KMS-11 (cell line): ENCODE data around the gene RALGDS.

Source experiments
- H2AFZ ChIP-seq: fragments of 200-600 bp; sonication (generic); 2 replicates; pipeline ENCODE4 v1.6.1; 2016; ENCODE audit warnings: antibody characterized with exemption, mixed run types, low read depth
- H3K27ac ChIP-seq: fragments of 200-600 bp; sonication (generic); 2 replicates; pipeline ENCODE4 v1.6.1; 2016; ENCODE audit warnings: mild to moderate bottlenecking, mixed run types
- H3K27me3 ChIP-seq: fragments of 200-600 bp; sonication (generic); 2 replicates; pipeline ENCODE4 v1.6.1; 2017; ENCODE audit warnings: mild to moderate bottlenecking, low read depth, mixed run types, moderate library complexity; ENCODE audit not compliant: insufficient read depth
- H3K36me3 ChIP-seq: fragments of 200-600 bp; sonication (generic); 2 replicates; pipeline ENCODE4 v1.6.1; 2017; ENCODE audit warnings: mild to moderate bottlenecking, mixed run types; ENCODE audit not compliant: insufficient read depth
- H3K4me1 ChIP-seq: fragments of 200-600 bp; sonication (generic); 2 replicates; pipeline ENCODE4 v1.6.1; 2016; ENCODE audit warnings: mild to moderate bottlenecking, low read depth, mixed run types; ENCODE audit not compliant: poor library complexity, severe bottlenecking
- H3K4me2 ChIP-seq: fragments of 200-600 bp; sonication (generic); 2 replicates; pipeline ENCODE4 v1.7.0; 2016; ENCODE audit warnings: mild to moderate bottlenecking, mixed run types
- H3K4me3 ChIP-seq: fragments of 200-600 bp; sonication (generic); IDR thresholded peaks from 2 replicates; pipeline ENCODE4 v1.6.1; 2017; ENCODE audit warnings: low read depth, low read length, mixed read lengths; ENCODE audit not compliant: insufficient read depth
- H3K79me2 ChIP-seq: fragments of 200-600 bp; sonication (generic); 2 replicates; pipeline ENCODE4 v1.6.1; 2016; ENCODE audit warnings: low read depth, mixed run types; ENCODE audit not compliant: insufficient read depth
- H3K9ac ChIP-seq: fragments of 200-600 bp; sonication (generic); 2 replicates; pipeline ENCODE4 v1.6.1; 2016; ENCODE audit warnings: mild to moderate bottlenecking, mixed run types
- H4K20me1 ChIP-seq: fragments of 200-600 bp; sonication (generic); 2 replicates; pipeline ENCODE4 v1.6.1; 2016; ENCODE audit warnings: mild to moderate bottlenecking, mixed run types; ENCODE audit not compliant: insufficient read depth
- CTCF ChIP-seq: fragments of 200-600 bp; sonication (generic); conservative IDR thresholded peaks from 2 replicates; pipeline ENCODE4 v1.6.1; 2017; ENCODE audit warnings: low read depth, mild to moderate bottlenecking, antibody characterized with exemption, low read length, moderate library complexity, mixed read lengths

RALGDS gene

GRCh38 chr9:133049043-133049442, 72.0 kb downstream of the RALGDS start:
- no peaks in the 10 kb centered on the region for H3K36me3 ChIP-seq
- H3K4me1 ChIP-seq = peaks cover 12% of the 10 kb centered on the region
- no peaks in the 10 kb centered on the region for H3K27me3 ChIP-seq
- no peaks in the 10 kb centered on the region for H3K79me2 ChIP-seq
- no peak overlapping the region for H3K9ac ChIP-seq
- no peak overlapping the region for H3K4me2 ChIP-seq
- no peak for TF ChIP-seq CTCF
- H3K27ac ChIP-seq = no peak overlapping the region
- no peaks in the 10 kb centered on the region for H4K20me1 ChIP-seq
- H2AFZ ChIP-seq = no peak overlapping the region
- H3K4me3 ChIP-seq = no peak overlapping the region

GRCh38 chr9:133048595-133048994, 72.4 kb downstream of the RALGDS start:
- Histone ChIP-seq H2AFZ (no peak overlapping the region), H3K9ac (no peak overlapping the region), H3K4me2 (no peak overlapping the region), H4K20me1 (no peaks in the 10 kb centered on the region), H3K27me3 (no peaks in the 10 kb centered on the region), H3K36me3 (no peaks in the 10 kb centered on the region), H3K4me3 (no peak overlapping the region), H3K27ac (no peak overlapping the region), H3K79me2 (no peaks in the 10 kb centered on the region), H3K4me1 (peaks cover 12% of the 10 kb centered on the region)
- TF ChIP-seq CTCF = 0 out of 2 replicates have a peak, but pooled peaks have one; percentile 40
